HG03135 (cell line): ENCODE results near the gene PRPF38B.
A peak's percentile ranks its signal among the peaks of the same experiment; 100 is the strongest.
"Not testable (repeated sequence)": the region's sequence is repeated elsewhere in the genome, so short reads cannot be mapped to it uniquely, and the experiment has no call there.

Experiments used
- ATAC-seq: cut with Tn5 transposase; IDR thresholded peaks from one replicate; pipeline ENCODE4 v1.9.1; 2021; ENCODE audit warnings: mild to moderate bottlenecking, moderate library complexity; ENCODE audit not compliant: unreplicated experiment

PRPF38B gene, protein sequence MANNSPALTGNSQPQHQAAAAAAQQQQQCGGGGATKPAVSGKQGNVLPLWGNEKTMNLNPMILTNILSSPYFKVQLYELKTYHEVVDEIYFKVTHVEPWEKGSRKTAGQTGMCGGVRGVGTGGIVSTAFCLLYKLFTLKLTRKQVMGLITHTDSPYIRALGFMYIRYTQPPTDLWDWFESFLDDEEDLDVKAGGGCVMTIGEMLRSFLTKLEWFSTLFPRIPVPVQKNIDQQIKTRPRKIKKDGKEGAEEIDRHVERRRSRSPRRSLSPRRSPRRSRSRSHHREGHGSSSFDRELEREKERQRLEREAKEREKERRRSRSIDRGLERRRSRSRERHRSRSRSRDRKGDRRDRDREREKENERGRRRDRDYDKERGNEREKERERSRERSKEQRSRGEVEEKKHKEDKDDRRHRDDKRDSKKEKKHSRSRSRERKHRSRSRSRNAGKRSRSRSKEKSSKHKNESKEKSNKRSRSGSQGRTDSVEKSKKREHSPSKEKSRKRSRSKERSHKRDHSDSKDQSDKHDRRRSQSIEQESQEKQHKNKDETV

DNA sequence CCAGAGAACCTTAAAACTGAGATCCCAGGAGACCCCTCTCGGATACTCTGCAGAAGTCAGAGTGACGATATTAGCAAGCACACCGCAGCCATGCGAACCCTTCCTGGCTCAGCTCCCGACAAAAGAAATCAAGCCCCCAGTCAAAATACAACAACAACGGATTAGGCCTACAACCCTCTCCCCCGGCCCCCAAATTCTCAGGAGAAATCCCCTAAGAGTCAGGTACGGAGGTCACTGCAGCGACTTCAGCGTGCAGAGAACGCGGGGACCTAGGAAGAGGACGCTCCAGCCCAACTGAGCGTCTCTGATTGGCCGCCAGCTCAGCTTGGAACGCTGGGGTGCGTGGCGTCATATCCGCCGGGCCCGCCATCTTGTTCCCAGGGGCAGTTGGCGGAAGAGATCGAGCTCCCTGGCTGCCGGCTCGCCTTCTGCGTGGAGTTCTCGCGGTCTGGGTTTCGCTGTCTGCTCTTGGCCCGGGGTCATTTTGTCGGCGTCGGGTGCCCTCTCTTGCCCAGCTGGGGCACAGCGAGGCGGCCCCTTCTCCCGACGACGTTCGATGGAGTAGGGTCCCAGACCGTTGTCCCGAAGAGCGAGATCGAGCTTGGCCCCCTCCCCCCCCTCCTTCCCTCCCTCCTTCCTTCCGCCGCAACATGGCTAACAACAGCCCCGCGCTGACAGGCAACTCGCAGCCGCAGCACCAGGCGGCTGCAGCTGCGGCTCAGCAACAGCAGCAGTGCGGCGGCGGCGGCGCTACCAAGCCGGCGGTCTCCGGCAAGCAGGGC lies at the start of gene PRPF38B:
TSS of gene PRPF38B (plus strand) at position 369 of the 782 bp plus-strand sequence. CDS start at position 651, 282 bp downstream.
- peak; percentile 94 for ATAC-seq

DNA sequence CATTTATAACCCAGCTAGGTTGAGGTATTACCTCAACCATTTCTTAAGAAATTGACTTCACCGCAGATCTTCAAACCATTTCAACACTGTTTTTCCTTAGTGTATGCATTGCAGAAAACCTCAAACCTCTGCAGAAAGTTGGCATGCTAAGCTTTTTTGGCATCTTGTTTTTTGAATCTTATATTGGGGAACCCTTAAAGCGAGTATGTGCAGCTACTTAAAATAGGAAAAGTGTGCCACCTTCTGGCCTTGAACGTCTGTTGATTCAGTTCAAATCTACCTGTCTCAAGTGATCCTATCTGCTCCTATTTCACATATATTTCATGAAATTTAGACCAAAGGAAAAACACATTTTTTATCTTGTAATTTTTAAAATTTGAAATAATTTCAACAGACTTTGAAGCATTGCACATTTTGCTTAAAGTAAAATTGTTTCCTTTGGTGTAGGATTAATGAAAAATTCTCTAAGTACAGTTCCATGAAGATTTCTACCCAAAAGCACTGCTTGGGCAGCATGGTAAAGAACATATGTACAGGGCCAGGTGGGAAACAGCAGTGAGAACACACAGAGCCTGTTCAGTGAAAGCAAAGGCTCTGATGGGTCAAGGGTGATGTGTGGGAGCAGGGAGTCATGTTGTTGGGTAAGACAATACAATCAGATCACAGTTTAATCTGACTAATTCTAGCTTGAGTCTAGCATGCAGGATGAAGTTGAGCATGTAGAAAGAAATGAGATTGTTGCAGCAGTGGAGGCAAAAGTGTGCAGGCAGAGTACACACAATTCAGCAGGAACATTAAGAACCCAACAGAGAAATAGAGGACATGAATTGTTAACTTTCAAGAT lies 48.4 kb upstream of the PRPF38B start:
- no peak for ATAC-seq

DNA sequence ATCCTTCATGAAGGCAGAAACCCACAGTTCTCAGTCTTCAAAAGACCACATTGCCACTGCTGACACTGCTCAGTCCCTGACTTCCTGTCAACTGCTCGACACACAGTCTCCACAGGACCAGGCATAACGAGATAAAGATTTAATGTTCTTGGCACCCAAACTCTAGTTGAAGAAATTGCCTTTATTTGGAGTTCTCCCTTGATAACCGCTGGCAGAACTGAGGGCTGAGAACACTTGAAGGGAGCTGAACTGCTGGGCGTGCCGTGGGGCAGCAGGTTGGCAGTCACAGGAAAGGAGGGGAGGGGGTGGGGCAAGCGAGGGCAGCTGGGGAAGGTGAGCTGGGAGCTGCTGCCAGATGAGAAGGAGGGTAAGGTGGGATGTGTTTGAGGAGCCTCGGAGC lies 47.1 kb upstream of the PRPF38B start:
- no peak for ATAC-seq

DNA sequence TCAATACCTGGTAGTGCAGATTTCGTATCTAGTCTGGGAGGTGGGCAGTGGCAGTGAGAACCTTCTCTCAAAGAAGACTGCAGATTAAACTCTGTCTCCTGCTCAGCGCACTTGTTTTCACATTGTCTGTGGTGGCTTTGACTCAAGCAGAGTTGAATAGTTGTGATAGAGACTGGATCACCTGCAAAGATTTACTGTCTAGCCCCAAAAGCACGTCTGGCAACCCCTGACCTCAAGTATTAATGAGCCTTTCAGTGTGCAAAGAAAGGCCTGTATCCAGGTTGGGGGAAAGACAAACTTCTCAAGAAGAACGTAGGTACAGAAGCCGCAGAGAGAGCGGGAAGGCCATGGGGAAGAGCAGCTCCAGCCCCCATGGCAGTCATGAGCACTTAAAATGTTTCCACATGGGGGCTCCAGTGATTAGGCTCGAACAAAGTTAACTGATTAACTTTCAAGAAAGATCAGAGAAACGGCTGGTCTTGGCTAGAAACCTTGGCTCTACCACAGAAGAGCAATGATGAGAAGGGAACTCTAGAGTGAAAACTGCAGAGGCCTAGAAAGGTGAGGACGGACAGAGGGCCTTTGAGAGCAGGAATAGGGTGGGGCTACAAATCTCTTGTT lies 46.4 kb upstream of the PRPF38B start:
- no peak for ATAC-seq

DNA sequence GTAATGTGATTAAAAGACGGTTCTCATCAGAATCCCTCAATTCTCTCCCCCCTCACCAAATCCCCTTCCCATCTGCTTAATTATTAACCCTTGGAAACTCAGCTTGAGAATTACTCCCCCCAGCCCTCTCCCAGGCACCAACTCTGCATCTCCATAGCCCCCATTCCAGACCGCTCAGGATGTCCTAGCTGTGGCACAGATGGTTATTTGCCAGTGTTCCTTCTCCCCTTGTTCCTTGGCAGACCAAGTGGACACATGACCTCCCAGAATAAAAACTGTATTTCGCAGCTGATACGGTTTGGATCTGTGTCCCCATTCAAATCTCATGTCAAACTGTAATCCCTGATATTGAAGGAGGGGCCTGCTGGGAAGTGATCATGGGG lies 45.9 kb upstream of the PRPF38B start:
- no peak for ATAC-seq

DNA sequence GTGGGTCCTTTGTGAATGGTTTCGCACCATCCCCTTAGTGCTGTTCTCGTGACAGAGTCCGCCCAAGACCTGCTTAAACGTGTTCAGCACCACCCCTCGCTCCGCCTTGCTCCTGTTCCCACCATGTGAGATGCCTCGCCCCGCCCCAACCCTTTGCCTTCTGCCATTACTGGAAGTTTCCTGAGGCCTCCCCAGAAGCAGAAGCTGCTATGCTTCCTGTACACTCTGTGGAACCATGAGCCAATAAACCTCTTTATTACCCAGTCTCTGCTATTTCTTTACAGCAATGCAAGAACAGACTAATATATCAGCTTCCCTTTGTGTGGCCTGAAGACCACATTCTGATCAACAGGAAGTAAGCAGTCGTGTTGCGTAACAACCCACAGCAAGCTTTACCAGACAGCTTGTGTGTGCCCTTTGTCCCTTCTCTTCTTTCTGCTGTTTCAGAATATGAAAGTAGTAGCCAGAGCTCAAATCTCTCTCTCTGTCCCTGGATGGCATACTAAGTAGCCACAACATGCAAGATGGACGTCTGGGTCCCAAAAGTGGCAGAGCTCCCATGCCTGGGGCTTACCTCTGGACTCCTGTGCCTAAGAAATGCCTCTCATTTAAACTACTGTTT lies 45.4 kb upstream of the PRPF38B start:
- ATAC-seq: peak; percentile 69

DNA sequence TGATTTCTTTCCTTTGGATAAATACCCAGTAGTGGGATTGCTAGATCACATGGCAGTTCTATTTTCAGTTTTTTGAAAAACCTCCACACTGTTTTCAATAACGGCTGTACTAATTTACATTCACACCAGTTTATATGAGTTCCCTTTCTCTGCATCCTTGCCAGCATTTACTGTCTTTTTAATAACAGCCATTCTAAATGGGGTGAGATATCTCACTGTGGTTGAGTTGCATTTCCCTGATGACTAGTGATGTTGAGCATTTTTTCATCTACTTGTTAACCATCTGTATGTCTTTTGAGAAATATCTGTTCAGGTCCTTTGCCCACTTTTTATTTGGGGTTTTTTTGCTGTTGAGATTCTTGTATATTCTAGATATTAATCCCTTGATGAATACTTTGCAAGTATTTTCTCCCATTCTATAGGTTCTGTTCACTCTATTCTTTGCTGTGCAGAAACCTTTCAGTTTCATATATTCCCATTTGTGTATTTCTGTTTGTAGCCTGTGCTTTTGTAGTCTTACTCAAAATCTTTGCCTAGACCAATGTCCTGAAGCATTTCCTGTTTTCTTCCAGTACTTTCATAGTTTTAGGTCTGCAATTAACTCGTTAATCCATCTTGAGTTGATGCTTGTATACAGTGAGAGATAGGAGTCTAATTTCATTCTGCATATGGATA lies 38.5 kb upstream of the PRPF38B start:
- ATAC-seq: no peak

DNA sequence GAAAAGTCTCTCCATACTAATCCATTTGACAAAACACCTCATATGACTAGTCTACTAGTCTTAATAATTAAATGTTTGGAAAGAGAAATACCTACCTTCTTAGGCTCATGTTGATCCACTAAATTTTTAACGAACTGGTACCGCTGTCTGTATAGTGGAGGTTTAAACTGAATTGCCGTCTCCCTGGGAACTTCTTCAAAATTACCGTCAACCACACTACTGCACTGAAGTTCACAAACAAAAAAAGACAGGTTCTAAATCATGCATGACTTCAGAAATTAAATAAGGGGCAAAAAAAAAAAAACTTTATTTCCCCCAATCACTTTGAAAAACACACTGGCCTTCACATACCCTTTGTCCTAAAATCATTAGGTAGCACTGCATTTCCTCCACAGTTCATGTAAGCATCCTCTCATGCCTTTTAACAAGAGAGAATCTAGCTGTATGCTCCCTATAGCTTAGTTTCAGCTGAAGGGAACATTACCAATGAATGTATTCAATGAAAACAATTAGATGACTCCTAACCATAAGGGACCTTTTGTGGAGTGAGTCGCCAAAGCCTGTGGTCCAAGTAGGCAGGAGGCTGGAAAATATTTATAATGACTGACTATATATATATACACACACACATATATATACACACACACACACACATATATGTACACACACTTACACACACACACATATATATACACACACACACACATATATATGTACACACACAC lies 34.6 kb upstream of the PRPF38B start:
- ATAC-seq: no peak

DNA sequence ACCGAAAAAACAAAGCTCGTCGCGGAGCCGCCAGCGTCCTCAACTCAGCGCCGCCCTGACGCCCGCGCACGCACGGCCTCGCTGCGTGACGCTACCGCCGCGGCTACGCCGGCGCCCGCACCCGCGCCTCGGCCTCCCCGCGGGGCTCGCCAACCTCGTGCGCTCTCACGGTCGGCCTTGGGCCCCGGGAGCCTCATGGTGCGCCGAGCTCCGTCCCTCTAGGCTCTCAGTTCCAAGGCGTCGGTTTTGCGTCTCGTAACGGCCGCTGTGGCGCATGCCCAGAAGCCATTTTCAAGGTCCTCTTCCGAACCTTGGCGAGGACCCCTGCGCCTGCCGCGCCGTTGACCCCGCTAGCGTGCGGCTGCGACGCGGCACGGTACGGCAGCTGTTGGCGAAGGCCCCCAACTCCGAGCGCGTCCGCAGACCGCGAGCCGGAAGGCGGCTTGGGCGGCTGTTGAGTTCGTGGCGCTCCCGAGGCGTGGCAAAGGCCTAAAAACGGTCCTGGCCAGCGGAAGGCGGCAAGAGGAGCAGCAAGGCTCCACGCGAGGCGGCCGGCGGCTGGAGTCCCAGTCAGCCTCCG lies 31.0 kb upstream of the PRPF38B start, which contains the start of gene HENMT1:
TSS of gene HENMT1 (minus strand) at position 64 of the 580 bp plus-strand sequence. CDS start 1,209 bp downstream, outside the sequence.
- peak; percentile 87 for ATAC-seq

DNA sequence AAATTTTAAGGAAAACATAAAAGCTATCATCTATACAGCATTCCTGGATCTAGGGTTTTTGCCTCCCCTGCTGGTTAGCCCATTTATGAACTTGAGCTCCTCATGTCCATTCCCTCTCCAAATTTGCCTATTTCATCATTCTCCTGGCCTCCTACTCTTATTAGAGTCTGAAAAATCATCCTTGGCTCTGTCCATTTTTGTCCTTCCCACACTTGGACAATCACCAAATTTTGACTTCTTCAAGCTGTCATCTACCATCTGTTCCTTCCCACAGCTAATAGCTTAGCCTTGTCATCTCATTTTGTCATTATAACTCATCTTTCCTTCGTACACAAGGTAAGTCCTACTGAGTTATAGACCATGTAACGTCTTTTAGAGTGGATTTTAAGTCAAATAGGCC lies 29.0 kb upstream of the PRPF38B start:
- no peak for ATAC-seq

DNA sequence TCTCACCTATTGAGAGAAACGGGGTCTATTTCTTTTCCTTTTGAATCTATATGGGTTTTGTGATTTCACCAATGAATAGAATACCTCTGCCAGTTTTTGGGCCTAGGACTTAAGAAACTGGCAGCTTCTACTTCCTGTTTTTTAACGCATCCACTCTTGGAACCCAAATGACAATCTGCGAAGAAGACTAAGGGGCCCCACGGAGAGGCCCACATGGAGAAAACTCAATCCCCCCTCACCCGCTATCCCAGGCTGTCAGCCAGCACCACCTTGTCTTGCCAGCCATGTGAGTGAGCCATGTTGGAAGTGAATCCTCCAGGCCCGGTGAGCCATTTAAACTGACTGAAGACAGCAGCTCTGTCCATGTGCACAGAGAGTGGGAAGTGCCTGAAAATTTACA lies 27.6 kb upstream of the PRPF38B start:
- no peak for ATAC-seq

DNA sequence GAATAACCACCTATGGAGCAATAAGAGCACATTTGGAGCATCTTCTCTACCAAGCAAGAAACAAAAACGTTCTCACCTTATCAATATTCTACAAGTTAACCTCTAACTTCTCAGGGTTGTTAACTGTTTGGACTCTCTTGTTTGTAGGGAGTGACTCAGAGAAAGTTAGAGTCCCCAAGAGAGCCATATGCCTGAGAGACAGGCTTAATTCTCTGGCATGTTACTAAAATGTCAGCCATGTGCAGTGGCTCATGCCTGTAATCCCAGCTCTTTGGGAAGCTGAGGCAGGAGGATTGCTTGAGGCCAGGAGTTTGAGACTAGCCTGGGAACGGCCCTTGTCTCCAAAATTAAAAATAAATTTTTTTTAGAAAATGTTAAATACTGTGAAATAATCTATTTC lies 27.0 kb upstream of the PRPF38B start:
- ATAC-seq: no peak

DNA sequence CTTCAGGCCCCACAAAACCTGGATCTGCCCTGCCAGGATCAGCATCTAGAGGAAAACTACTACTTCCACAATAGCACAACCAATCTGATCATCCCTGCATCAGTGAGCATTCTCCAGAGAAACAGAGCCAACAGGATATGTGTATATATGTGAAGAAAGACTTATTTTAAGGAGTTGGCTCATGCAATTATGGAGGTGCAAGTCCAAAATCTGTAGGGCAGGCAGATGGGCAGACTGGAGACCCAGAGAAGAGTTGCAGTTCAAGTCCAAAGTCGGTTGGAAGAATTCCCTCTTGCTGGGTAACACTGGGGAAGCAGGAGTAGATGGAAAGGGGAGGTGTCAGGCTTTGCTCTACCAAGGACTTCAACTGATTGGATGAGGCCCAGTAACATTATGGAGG lies 26.3 kb upstream of the PRPF38B start:
- no peak for ATAC-seq

DNA sequence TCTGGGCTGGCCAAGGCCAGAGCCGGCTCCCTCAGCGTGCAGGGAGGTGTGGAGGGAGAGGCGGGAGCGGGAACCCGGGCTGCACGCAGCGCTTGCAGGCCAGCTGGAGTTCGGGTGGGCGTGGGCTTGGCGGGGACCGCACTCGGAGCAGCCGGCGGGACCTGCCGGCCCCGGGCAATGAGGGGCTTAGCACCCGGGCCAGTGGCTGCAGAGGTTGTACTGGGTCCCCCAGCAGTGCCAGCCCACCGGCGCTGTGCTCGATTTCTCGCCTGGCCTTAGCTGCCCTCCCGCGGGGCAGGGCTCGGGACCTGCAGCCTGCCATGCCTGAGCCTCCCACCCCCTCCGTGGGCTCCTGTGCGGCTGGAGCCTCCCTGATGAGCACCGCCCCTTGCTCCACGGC lies 24.7 kb upstream of the PRPF38B start:
- not testable (repeated sequence) for ATAC-seq

DNA sequence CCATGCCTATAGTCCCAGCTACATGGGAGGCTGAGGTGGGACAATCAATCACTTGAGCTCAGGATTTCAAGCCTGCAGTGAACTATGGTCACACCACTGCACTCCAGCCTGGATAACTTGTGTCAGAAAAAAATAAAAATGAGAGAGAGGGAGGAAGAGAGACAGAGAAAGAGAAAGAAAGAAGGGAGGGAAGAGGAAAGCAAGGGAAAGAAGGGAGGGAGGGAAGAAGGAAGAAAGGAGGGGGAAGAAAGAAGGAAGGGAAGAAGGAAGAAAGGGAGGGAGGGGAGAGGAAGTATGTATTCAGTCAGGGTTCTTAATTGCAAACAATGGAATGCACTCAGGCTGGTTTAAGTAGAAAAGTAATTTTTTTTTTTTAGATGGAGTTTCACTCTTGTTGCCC lies 23.3 kb upstream of the PRPF38B start:
- no peak for ATAC-seq

DNA sequence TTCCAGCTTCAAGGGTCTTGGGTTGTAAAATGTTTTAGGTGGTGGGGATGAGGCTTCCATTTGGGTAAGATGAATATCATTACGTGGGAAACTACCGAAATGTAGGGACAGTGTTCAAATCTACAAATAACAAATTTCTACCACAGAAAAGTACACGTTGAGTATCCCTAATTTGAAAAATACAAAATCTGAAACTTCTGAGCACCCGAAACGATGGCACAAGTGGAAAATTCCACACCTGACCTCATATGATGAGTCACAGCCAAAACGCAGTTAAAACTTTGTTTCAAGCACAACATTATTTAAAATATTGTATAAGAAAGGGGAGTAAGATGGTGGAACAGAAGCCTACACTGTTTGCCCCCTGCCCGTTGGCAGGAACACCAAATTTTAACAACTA lies 22.4 kb upstream of the PRPF38B start:
- no peak for ATAC-seq

DNA sequence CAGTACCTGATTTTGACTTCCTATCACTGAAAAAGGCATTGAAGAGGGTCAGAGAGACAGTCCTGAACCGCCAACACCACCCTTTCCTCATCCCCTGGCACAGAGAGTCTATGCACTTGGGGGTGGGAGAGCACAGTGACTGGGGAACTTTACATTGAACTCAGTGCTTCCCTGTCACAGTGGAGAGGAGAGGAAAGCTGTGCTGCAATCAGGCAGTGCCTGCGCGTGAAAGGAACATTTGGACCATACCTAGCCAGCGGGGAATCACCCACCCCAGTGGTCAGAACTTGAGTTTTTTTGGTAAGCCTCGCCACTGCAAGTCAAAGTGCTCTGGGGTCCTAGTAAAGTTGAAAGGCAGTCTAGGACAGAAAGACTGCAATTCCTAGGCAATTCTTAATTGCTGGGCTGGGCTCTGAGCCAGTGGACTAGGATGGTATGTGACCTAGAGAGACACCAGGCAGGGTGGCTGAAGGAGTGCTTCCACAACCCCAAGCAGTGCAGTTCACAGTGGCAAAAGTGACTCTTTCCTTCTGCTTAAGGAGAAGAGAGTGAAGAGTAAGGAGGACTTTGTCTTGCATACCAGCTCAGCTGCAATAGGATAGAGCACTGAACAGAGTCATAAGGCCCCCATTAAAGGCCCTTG lies 21.9 kb upstream of the PRPF38B start:
- ATAC-seq: no peak

DNA sequence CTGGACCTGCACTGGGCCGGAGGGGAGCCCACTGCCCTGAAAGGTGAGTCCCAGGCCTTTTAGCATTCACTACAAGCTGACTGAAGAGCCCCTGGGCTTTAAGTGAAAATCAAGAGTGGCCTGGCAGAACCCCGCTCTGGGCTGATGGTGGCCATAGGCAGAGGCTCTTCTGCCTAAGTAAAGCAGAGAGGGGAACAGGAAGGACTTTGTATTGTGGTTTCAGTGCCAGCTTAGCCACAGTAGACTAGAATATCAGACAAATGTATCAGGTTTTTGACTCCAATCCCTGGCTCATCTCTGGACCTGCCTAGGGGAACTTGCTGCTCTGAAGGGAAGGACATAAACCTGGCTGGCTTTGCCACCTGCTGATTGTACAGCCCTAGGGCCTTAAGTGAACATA lies 21.0 kb upstream of the PRPF38B start:
- ATAC-seq: no peak
